ENCODE data around the gene CD36. TPM values are rescaled to one million over a fixed set of nuclear protein-coding genes. Genes with fewer than 3 reads are reported as not detected.

The CD36 gene
- total RNA-seq, 6 donors from 2014 or later, result 92.9 to 157 (median 111) TPM

- ATAC-seq (ENCODE audit: low FRiP score in 2 of 2), result no peak
- H3K36me3 ChIP-seq, result peaks cover 0 to 13% (median under 1%) of the 10 kb centered on the region in 4 donors
Measured at GRCh38 chr7:80671744-80672143, 33.3 kb downstream of the CD36 start.

GRCh38 chr7:80675090-80675489 lies 36.6 kb downstream of the CD36 start:
- no peak for ATAC-seq (ENCODE audit: low FRiP score in 2 of 2)
- TF ChIP-seq POLR2A (IDR thresholded peaks at IDR 0.05) (no peak), CTCF (IDR thresholded peaks at IDR 0.05) (no peak), EP300 (IDR thresholded peaks at IDR 0.05) (no peak), POLR2AphosphoS5 (IDR thresholded peaks at IDR 0.05) (no peak)
- 91 to 94% methylated on average over 1 of the region's 1 CpG for WGBS, 2 donors
- H3K4me3 ChIP-seq, result no peak overlapping the region
- peaks cover 0 to 11% (median 0%) of the 10 kb centered on the region in 4 donors for H3K36me3 ChIP-seq
- H3K9me3 ChIP-seq, result no peaks in the 10 kb centered on the region
- H3K4me1 ChIP-seq, result no peaks in the 10 kb centered on the region
- H3K27me3 ChIP-seq, result no peaks in the 10 kb centered on the region
- no peak for DNase-seq
- H3K27ac ChIP-seq, result no peak overlapping the region

More at GRCh38 chr7:80671744-80672143, 33.3 kb downstream of the CD36 start:
- DNase-seq, result no peak
- no peaks in the 10 kb centered on the region for H3K4me1 ChIP-seq
- no peak overlapping the region for H3K4me3 ChIP-seq
- no peaks in the 10 kb centered on the region for H3K9me3 ChIP-seq
- H3K27ac ChIP-seq, result no peak overlapping the region
- WGBS, 2 donors, result 91 to 100% methylated on average over 1 of the region's 1 CpG
- TF ChIP-seq POLR2A (IDR thresholded peaks at IDR 0.05) (no peak), POLR2AphosphoS5 (IDR thresholded peaks at IDR 0.05) (no peak)
- H3K27me3 ChIP-seq, result no peaks in the 10 kb centered on the region

GRCh38 chr7:80676404-80676803 lies 38.0 kb downstream of the CD36 start:
- Histone ChIP-seq H3K9me3 (no peaks in the 10 kb centered on the region), H3K4me3 (no peak overlapping the region), H3K27ac (no peak overlapping the region), H3K27me3 (no peaks in the 10 kb centered on the region), H3K36me3 (peaks cover 0 to 11% (median 0%) of the 10 kb centered on the region in 4 donors), H3K4me1 (peaks cover 0 to 5% (median 0%) of the 10 kb centered on the region in 4 donors)
- WGBS, 2 donors, result 91 to 96% methylated on average over 2 of the region's 2 CpGs
- no peak for TF ChIP-seq POLR2AphosphoS5 (IDR thresholded peaks at IDR 0.05)
- TF ChIP-seq EP300 (IDR thresholded peaks at IDR 0.05), result no peak
- no peak for TF ChIP-seq POLR2A (IDR thresholded peaks at IDR 0.05)
- no peak for TF ChIP-seq CTCF (IDR thresholded peaks at IDR 0.05)
- no peak for ATAC-seq (ENCODE audit: low FRiP score in 2 of 2)
- DNase-seq, result no peak

GRCh38 chr7:80677629-80678028 lies 39.2 kb downstream of the CD36 start:
- ATAC-seq (ENCODE audit: low FRiP score in 2 of 2) (no peak), DNase-seq (no peak)
- H3K4me3 ChIP-seq, result no peak overlapping the region
- H3K4me1 ChIP-seq, result peaks cover 0 to 5% (median 0%) of the 10 kb centered on the region in 4 donors
- TF ChIP-seq POLR2AphosphoS5 (IDR thresholded peaks at IDR 0.05) (no peak), CTCF (IDR thresholded peaks at IDR 0.05) (no peak), POLR2A (IDR thresholded peaks at IDR 0.05) (no peak), EP300 (IDR thresholded peaks at IDR 0.05) (no peak)
- 89% methylated on average over 1 of the region's 1 CpG for WGBS, 2 donors
- no peaks in the 10 kb centered on the region for H3K27me3 ChIP-seq
- peaks cover 0 to 11% (median 0%) of the 10 kb centered on the region in 4 donors for H3K36me3 ChIP-seq
- no peak overlapping the region for H3K27ac ChIP-seq
- H3K9me3 ChIP-seq, result no peaks in the 10 kb centered on the region

- 88 to 90% methylated on average over 8 of the region's 8 CpGs for WGBS, 2 donors
- no peak overlapping the region for H3K4me3 ChIP-seq
- peaks cover 0 to 5% (median 0%) of the 10 kb centered on the region in 4 donors for H3K4me1 ChIP-seq
- H3K27me3 ChIP-seq, result no peaks in the 10 kb centered on the region
- TF ChIP-seq EP300 (IDR thresholded peaks at IDR 0.05), result no peak
- TF ChIP-seq POLR2A (IDR thresholded peaks at IDR 0.05), result no peak
- no peak for TF ChIP-seq CTCF (IDR thresholded peaks at IDR 0.05)
- no peak for TF ChIP-seq POLR2AphosphoS5 (IDR thresholded peaks at IDR 0.05)
- no peak for ATAC-seq (ENCODE audit: low FRiP score in 2 of 2)
- no peak overlapping the region for H3K27ac ChIP-seq
- peaks cover 0 to 2% (median 0%) of the 10 kb centered on the region in 4 donors for H3K36me3 ChIP-seq
- DNase-seq, result no peak
- H3K9me3 ChIP-seq, result no peaks in the 10 kb centered on the region
Measured at GRCh38 chr7:80678707-80679106, 40.3 kb downstream of the CD36 start.

All from upper lobe of left lung (tissue), 6 donors.